Activated CD4-positive, alpha-beta T cell treated with anti-CD3 and anti-CD28 coated beads for 24 hours (primary cell): Measurements from ENCODE around the gene PCNX2.

Experiments used
- DNase-seq, 2 donors: peaks; one replicate each; pipeline ENCODE4 v3.0.0-alpha.2; 2020; ENCODE audit warnings: low read depth in 2 of 2

The PCNX2 gene

GRCh38 chr1:233295237-233295974 is at the start of gene PCNX2:
TSS of gene PCNX2 (minus strand) at chr1:233295725. CDS start at chr1:233295478, 247 bp downstream.
- DNase-seq: peak; percentile 53 to 62

GRCh38 chr1:233343262-233343661 is 47.7 kb upstream of the PCNX2 start:
- DNase-seq: no peak

GRCh38 chr1:233342086-233342485 is 46.6 kb upstream of the PCNX2 start:
- no peak for DNase-seq

GRCh38 chr1:233340966-233341516 is 45.5 kb upstream of the PCNX2 start:
- DNase-seq: no peak

GRCh38 chr1:233340031-233340555 is 44.6 kb upstream of the PCNX2 start:
- DNase-seq: no peak

- DNase-seq: no peak
These were observed 42.6 kb upstream of the PCNX2 start for GRCh38 chr1:233338102-233338501.

GRCh38 chr1:233337505-233337904 is 42.0 kb upstream of the PCNX2 start:
- DNase-seq: no peak

GRCh38 chr1:233336554-233337456 is 41.3 kb upstream of the PCNX2 start:
- no peak for DNase-seq

- no peak for DNase-seq
These were observed 38.6 kb upstream of the PCNX2 start for GRCh38 chr1:233334092-233334491.

GRCh38 chr1:233333086-233333485 is 37.6 kb upstream of the PCNX2 start:
- DNase-seq: no peak

GRCh38 chr1:233331676-233332519 is 36.4 kb upstream of the PCNX2 start:
- no peak for DNase-seq

GRCh38 chr1:233328142-233328921 is 32.8 kb upstream of the PCNX2 start:
- peak in 1 of 2 donors; percentile 11 for DNase-seq

GRCh38 chr1:233327651-233328141 is 32.2 kb upstream of the PCNX2 start, which contains the start of gene MAP3K21:
TSS of gene MAP3K21 (plus strand) at chr1:233327724. CDS start at chr1:233328029, 305 bp downstream.
- DNase-seq: no peak

GRCh38 chr1:233326811-233327650 is 31.5 kb upstream of the PCNX2 start:
- DNase-seq: peak; percentile 74 to 87

- no peak for DNase-seq
These were observed 30.8 kb upstream of the PCNX2 start for GRCh38 chr1:233326319-233326718.

GRCh38 chr1:233323718-233324117 is 28.2 kb upstream of the PCNX2 start:
- no peak for DNase-seq

GRCh38 chr1:233320023-233320422 is 24.5 kb upstream of the PCNX2 start:
- DNase-seq: no peak

GRCh38 chr1:233319272-233319671 is 23.7 kb upstream of the PCNX2 start:
- no peak for DNase-seq

- DNase-seq: no peak
These were observed 20.9 kb upstream of the PCNX2 start for GRCh38 chr1:233316473-233316872.
